GM18507 (cell line): ENCODE results near the gene TSPY4.
"Not testable (repeated sequence)": the region's sequence is repeated elsewhere in the genome, so short reads cannot be mapped to it uniquely, and the experiment has no call there.

Source experiments
- DNase-seq: peaks from one replicate; pipeline ENCODE4 v3.0.0; 2011; ENCODE audit warnings: low read depth; ENCODE audit not compliant: insufficient read length; ENCODE audit errors: extremely low spot score
- FAIRE-seq: peaks from 2 replicates; lab custom pipeline; 2011; peaks lifted over from hg19 to GRCh38; lab: Jason Lieb, UNC

The TSPY4 gene, protein sequence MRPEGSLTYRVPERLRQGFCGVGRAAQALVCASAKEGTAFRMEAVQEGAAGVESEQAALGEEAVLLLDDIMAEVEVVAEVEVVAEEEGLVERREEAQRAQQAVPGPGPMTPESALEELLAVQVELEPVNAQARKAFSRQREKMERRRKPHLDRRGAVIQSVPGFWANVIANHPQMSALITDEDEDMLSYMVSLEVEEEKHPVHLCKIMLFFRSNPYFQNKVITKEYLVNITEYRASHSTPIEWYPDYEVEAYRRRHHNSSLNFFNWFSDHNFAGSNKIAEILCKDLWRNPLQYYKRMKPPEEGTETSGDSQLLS

DNA sequence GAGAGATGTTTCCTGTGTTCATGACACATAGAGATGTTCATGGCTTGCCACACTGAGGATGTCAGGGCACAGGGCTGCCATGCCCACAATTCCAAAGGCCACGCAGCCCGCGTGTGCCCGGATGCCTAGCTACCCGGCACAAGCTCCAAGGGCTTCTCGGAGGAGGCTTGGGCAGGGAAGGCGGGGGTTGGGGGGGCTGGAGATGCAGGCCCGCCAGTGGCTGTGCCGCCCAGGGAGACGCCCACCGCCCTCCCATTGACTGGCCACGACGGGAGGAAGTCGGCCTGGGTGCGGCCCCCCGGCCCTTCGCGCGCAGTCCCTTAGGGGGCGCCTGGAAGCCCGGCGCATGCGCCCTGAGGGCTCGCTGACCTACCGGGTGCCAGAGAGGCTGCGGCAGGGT is at the start of gene TSPY4:
Gene TSPY4, plus strand, starts transcription at position 301 of the 400 bp plus-strand sequence. Its CDS starts 46 bp downstream, at position 347.
- not testable (repeated sequence) for DNase-seq, FAIRE-seq

DNA sequence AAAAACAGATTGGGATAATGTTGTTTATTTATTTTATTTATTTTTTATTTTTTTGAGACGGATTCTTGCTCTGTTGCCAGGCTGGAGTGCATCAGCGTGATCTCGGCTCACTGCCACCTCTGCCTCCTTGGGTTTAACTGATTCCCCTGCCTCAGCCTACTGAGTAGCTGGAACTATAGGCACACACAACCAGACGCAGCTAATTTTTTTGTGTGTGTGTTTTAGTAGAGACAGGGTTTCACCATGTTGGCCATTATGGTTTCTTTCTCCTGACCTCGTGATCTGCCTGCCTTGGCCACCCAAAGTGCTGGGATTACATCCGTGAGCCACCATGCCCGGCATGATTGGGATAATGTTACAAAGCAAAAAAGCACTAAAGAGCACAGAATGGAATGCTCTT is 16.3 kb upstream of the TSPY4 start:
- FAIRE-seq (no peak), DNase-seq (no peak)

GRCh38 chrY:9357497-9357896 is 20.2 kb downstream of the TSPY4 start, which contains the start of gene TSPY8:
TSPY8 (plus strand) TSS chrY:9357797; CDS start chrY:9357843, 46 bp downstream.
- FAIRE-seq, DNase-seq: not testable (repeated sequence)
